H1 (cell line): ENCODE measurements around the gene ARHGEF7. TPM values are rescaled to one million over a fixed set of nuclear protein-coding genes. Genes with fewer than 3 reads are reported as not detected.

Source experiments
- CTCF ChIA-PET: fragments of 300-600 bp; sonication (Branson Sonifier 250); formaldehyde crosslinking; loops from one replicate; lab custom pipeline; 2021; ENCODE audit not compliant: partially characterized antibody; lab: Charles Lee
- POLR2A ChIA-PET: fragments of 300-600 bp; sonication (Branson Sonifier 250); formaldehyde crosslinking; loops from one replicate; lab custom pipeline; 2021; ENCODE audit warnings: inconsistent platforms; ENCODE audit not compliant: partially characterized antibody; lab: Charles Lee
- DNase-seq, 2 experiments: peaks; one replicate each; pipeline versions ENCODE4 v3.0.0 to v3.0.0-alpha.2; 2010 to 2022; ENCODE audit warnings: low spot score in 2 of 2, low read depth in 1 of 2, mixed read lengths in 1 of 2
- FAIRE-seq: peaks from 2 replicates; lab custom pipeline; 2011; peaks lifted over from hg19 to GRCh38; lab: Jason Lieb, UNC
- H2AFZ ChIP-seq: 2 replicates; pipeline ENCODE4 v1.8.1; 2012; ENCODE audit warnings: low read length, inconsistent platforms
- H2AK5ac ChIP-seq: 2 replicates; pipeline ENCODE4 v1.6.1; 2013; ENCODE audit warnings: low read depth, low read length
- H2BK120ac ChIP-seq: replicated peaks from 2 replicates; pipeline ENCODE3; 2013; ENCODE audit warnings: low read depth, low read length, inconsistent platforms
- H2BK12ac ChIP-seq: 2 replicates; pipeline ENCODE4 v1.6.1; 2013; ENCODE audit warnings: low read depth, low read length
- H2BK15ac ChIP-seq: 2 replicates; pipeline ENCODE4 v1.6.1; 2013; ENCODE audit warnings: low read length
- H2BK20ac ChIP-seq: 2 replicates; pipeline ENCODE4 v1.6.1; 2013; ENCODE audit warnings: low read length
- H2BK5ac ChIP-seq: 2 replicates; pipeline ENCODE4 v1.6.1; 2013; ENCODE audit warnings: low read depth, low read length
- H3K14ac ChIP-seq: 2 replicates; pipeline ENCODE4 v1.6.1; 2013; ENCODE audit warnings: inconsistent platforms; ENCODE audit not compliant: insufficient read length
- H3K18ac ChIP-seq: 2 replicates; pipeline ENCODE4 v1.6.1; 2013; ENCODE audit warnings: low read length; ENCODE audit errors: extremely low read depth
- H3K23ac ChIP-seq: 2 replicates; pipeline ENCODE4 v1.6.1; 2013; ENCODE audit warnings: inconsistent platforms; ENCODE audit not compliant: insufficient read length
- H3K23me2 ChIP-seq: 2 replicates; pipeline ENCODE4 v1.6.1; 2013; ENCODE audit warnings: low read depth, low read length
- H3K27ac ChIP-seq: 2 replicates; pipeline ENCODE4 v1.6.1; 2011; ENCODE audit warnings: low read depth, low read length, inconsistent platforms
- H3K27me3 ChIP-seq, 4 experiments: replicated peaks in 1 of 4; 1 replicate in 1 of 4; 2 replicates in 3 of 4; pipeline versions ENCODE4 v1.6.1 to v1.8.1; 2011 to 2013; ENCODE audit warnings: low read length in 3 of 4, mild to moderate bottlenecking in 3 of 4, inconsistent platforms in 2 of 4, mixed read lengths in 2 of 4, moderate library complexity in 1 of 4; ENCODE audit not compliant: control insufficient read depth in 3 of 4, insufficient read depth in 3 of 4; ENCODE audit errors: extremely low read depth in 1 of 4
- H3K36me3 ChIP-seq, 4 experiments: 2 replicates each; pipeline versions ENCODE4 v1.6.1 to v1.8.1; 2011 to 2013; ENCODE audit warnings: mild to moderate bottlenecking in 4 of 4, low read length in 3 of 4, moderate library complexity in 2 of 4, control low read depth in 1 of 4, inconsistent platforms in 1 of 4; ENCODE audit not compliant: insufficient read depth in 4 of 4, control insufficient read depth in 2 of 4
- H3K4ac ChIP-seq: replicated peaks from 2 replicates; pipeline ENCODE3; 2013; ENCODE audit warnings: low read length, low read depth, mixed read lengths, inconsistent platforms; ENCODE audit not compliant: insufficient read length
- H3K4me1 ChIP-seq, 4 experiments: replicated peaks in 1 of 4; 1 replicate in 1 of 4; 2 replicates in 3 of 4; pipeline versions ENCODE4 v1.6.1 to v1.8.1; 2011 to 2013; ENCODE audit warnings: low read length in 3 of 4, inconsistent platforms in 2 of 4, mixed read lengths in 1 of 4; ENCODE audit not compliant: insufficient read depth in 4 of 4, control insufficient read depth in 3 of 4
- H3K4me2 ChIP-seq, 2 experiments: 2 replicates each; pipeline versions ENCODE4 v1.6.1 to v1.8.1; 2011 to 2013; ENCODE audit warnings: low read depth in 2 of 2, low read length in 2 of 2, control low read depth in 1 of 2, inconsistent platforms in 1 of 2, mild to moderate bottlenecking in 1 of 2; ENCODE audit not compliant: insufficient read depth in 1 of 2
- H3K4me3 ChIP-seq, 4 experiments: fragments of 200-600, 300-600 bp in 1 of 4; sonication (generic), shearing (Covaris generic), sonication (Bioruptor Twin) in 1 of 4; 2 replicates each; pipeline versions ENCODE4 v1.5.1 to v1.8.1; 2011 to 2016; ENCODE audit warnings: low read length in 4 of 4, low read depth in 3 of 4, control low read depth in 2 of 4, inconsistent platforms in 2 of 4, mild to moderate bottlenecking in 2 of 4, mixed read lengths in 1 of 4, moderate library complexity in 1 of 4; ENCODE audit not compliant: insufficient read depth in 2 of 4; ENCODE audit errors: extremely low read depth in 1 of 4
- H3K56ac ChIP-seq: replicated peaks from 2 replicates; pipeline ENCODE3; 2013; ENCODE audit warnings: low read depth, mild to moderate bottlenecking, mixed read lengths, low read length, inconsistent platforms; ENCODE audit not compliant: insufficient read length
- H3K79me1 ChIP-seq: 2 replicates; pipeline ENCODE4 v1.6.1; 2013; ENCODE audit warnings: low read depth, low read length, control low read depth
- H3K79me2 ChIP-seq, 2 experiments: 2 replicates each; pipeline versions ENCODE4 v1.6.1 to v1.8.1; 2012 to 2013; ENCODE audit warnings: low read length in 2 of 2, mild to moderate bottlenecking in 2 of 2, inconsistent platforms in 1 of 2; ENCODE audit not compliant: insufficient read depth in 2 of 2, control insufficient read depth in 1 of 2
- H3K9ac ChIP-seq, 4 experiments: replicated peaks in 1 of 4; 1 replicate in 1 of 4; 2 replicates in 3 of 4; pipeline versions ENCODE4 v1.6.1 to v1.8.1; 2011 to 2013; ENCODE audit warnings: low read depth in 3 of 4, low read length in 3 of 4, control low read depth in 2 of 4, mild to moderate bottlenecking in 2 of 4, moderate library complexity in 2 of 4, inconsistent platforms in 1 of 4; ENCODE audit errors: extremely low read depth in 1 of 4
- H3K9me3 ChIP-seq, 2 experiments: 2 replicates each; pipeline versions ENCODE4 v1.6.1 to v1.8.1; 2012 to 2013; ENCODE audit warnings: mild to moderate bottlenecking in 2 of 2, moderate library complexity in 2 of 2, control low read depth in 1 of 2, inconsistent platforms in 1 of 2, low read depth in 1 of 2, low read length in 1 of 2, mixed read lengths in 1 of 2; ENCODE audit not compliant: insufficient read depth in 2 of 2
- H4K20me1 ChIP-seq, 2 experiments: replicated peaks in 1 of 2; 2 replicates each; pipeline versions ENCODE3 to v1.8.1; 2011 to 2013; ENCODE audit warnings: inconsistent platforms in 2 of 2, low read length in 2 of 2, mild to moderate bottlenecking in 1 of 2; ENCODE audit not compliant: insufficient read depth in 2 of 2, control insufficient read depth in 1 of 2
- H4K5ac ChIP-seq: 2 replicates; pipeline ENCODE4 v1.6.1; 2013; ENCODE audit warnings: low read length, low read depth, mixed read lengths, inconsistent platforms; ENCODE audit not compliant: insufficient read length
- H4K8ac ChIP-seq: 2 replicates; pipeline ENCODE4 v1.8.0; 2013; ENCODE audit warnings: mild to moderate bottlenecking, moderate library complexity, low read length, inconsistent platforms; ENCODE audit not compliant: insufficient read depth; ENCODE audit errors: extremely low read depth
- H4K91ac ChIP-seq: replicated peaks from 2 replicates; pipeline ENCODE3; 2013; ENCODE audit warnings: low read length, mixed read lengths, inconsistent platforms; ENCODE audit not compliant: insufficient read length
- BRCA1 ChIP-seq: IDR thresholded peaks from 2 replicates; pipeline ENCODE4 v1.6.1; 2012; ENCODE audit warnings: low read depth, low read length, improper control_type of control experiment
- CBX5 ChIP-seq: fragments of 300-800, 300-1000 bp; sonication (generic); IDR thresholded peaks from 2 replicates; pipeline ENCODE4 v1.7.1; 2016; ENCODE audit warnings: antibody characterized with exemption, low read length, low read depth
- CHD2 ChIP-seq: IDR thresholded peaks from 2 replicates; pipeline ENCODE4 v1.6.1; 2012; ENCODE audit warnings: low read length, improper control_type of control experiment
- CREB1 ChIP-seq: IDR thresholded peaks from 2 replicates; pipeline ENCODE4 v1.6.1; 2012; ENCODE audit warnings: inconsistent platforms
- EZH2 ChIP-seq: fragments of 200-600 bp; sonication (generic); IDR thresholded peaks from 2 replicates; pipeline ENCODE4 v1.7.1; 2012; ENCODE audit warnings: low read depth, mild to moderate bottlenecking, moderate library complexity, low read length, inconsistent platforms; ENCODE audit not compliant: severe bottlenecking
- RAD21 ChIP-seq, 2 experiments: IDR thresholded peaks in 1 of 2; conservative IDR thresholded peaks in 1 of 2; 2 replicates each; pipeline ENCODE4 v1.6.1; 2011; ENCODE audit warnings: low read depth in 2 of 2, low read length in 2 of 2, improper control_type of control experiment in 1 of 2, inconsistent platforms in 1 of 2, mild to moderate bottlenecking in 1 of 2, moderate library complexity in 1 of 2
- SIN3A ChIP-seq, 2 experiments: IDR thresholded peaks in 1 of 2; conservative IDR thresholded peaks in 1 of 2; 2 replicates each; pipeline ENCODE4 v1.6.1; 2011 to 2012; ENCODE audit warnings: low read length in 2 of 2, improper control_type of control experiment in 1 of 2, low read depth in 1 of 2, mild to moderate bottlenecking in 1 of 2
- SP1 ChIP-seq: IDR thresholded peaks from 2 replicates; pipeline ENCODE4 v1.6.1; 2011; ENCODE audit warnings: low read depth, low read length
- TAF1 ChIP-seq: IDR thresholded peaks from 2 replicates; pipeline ENCODE4 v1.6.1; 2011; ENCODE audit warnings: mild to moderate bottlenecking, low read depth, low read length
- TAF7 ChIP-seq: optimal IDR thresholded peaks from 2 replicates; pipeline ENCODE3; 2011; ENCODE audit warnings: low read depth, mild to moderate bottlenecking, inconsistent platforms, low read length, moderate library complexity, borderline replicate concordance
- TBP ChIP-seq: IDR thresholded peaks from 2 replicates; pipeline ENCODE4 v1.6.1; 2011; ENCODE audit warnings: low read depth, low read length, improper control_type of control experiment
- TEAD4 ChIP-seq: IDR thresholded peaks from 2 replicates; pipeline ENCODE4 v1.6.1; 2012; ENCODE audit warnings: low read depth, low read length, inconsistent platforms, mixed read lengths
- YY1 ChIP-seq: IDR thresholded peaks from 2 replicates; pipeline ENCODE4 v1.6.1; 2011; ENCODE audit warnings: low read depth, mild to moderate bottlenecking, low read length
- ZNF274 ChIP-seq: IDR thresholded peaks from 2 replicates; pipeline ENCODE4 v1.7.0; 2012; ENCODE audit warnings: low read length, borderline replicate concordance; ENCODE audit errors: extremely low read depth
- WGBS, 2 experiments: shearing (Covaris generic) in 1 of 2; methylation state at CpG; one replicate each; pipeline versions ENCODE4 v1.1.6 to v1.1.7; 2013 to 2015; ENCODE audit warnings: low lambda C conversion rate in 2 of 2, mixed read lengths in 2 of 2, inconsistent platforms in 1 of 2, low coverage in 1 of 2, missing lambda C conversion rate in 1 of 2; ENCODE audit not compliant: insufficient replicate concordance in 2 of 2, insufficient coverage in 1 of 2, insufficient read length in 1 of 2; ENCODE audit errors: extremely low coverage in 1 of 2, missing lambda C conversion rate in 1 of 2; 5-methylcytosine and 5-hydroxymethylcytosine counted together
- polyA plus RNA-seq, 7 experiments: library from polyadenylated mRNA; depleted of rRNA in 3 of 7; stranded (reverse) in 5 of 7; unstranded in 2 of 7; fragments of >200 nt in 5 of 7; fragments of 200-250 nt in 2 of 7; gene quantifications; 1 replicate in 5 of 7; 2 replicates in 1 of 7; 4 replicates in 1 of 7; pipeline versions ENCODE4 v1.2.1 to v1.2.3, GENCODE V29; 2011 to 2013; ENCODE audit warnings: missing spikeins in 2 of 7, mixed read lengths in 2 of 7
- total RNA-seq: library from RNA; stranded (reverse); fragmentation: NEBNext Ultra II Directional; extraction: Animal tissue kit (Norgen Biotek cat#: 25700); gene quantifications from 2 replicates; pipeline ENCODE4 v1.2.1, GENCODE V29; 2021

ARHGEF7 gene
- total and polyA plus RNA-seq, 2 of the 8 experiments (the other 6 are each of a cell fraction or from before 2014, with no cell fraction given): 26.2 to 56.5 TPM

DNA sequence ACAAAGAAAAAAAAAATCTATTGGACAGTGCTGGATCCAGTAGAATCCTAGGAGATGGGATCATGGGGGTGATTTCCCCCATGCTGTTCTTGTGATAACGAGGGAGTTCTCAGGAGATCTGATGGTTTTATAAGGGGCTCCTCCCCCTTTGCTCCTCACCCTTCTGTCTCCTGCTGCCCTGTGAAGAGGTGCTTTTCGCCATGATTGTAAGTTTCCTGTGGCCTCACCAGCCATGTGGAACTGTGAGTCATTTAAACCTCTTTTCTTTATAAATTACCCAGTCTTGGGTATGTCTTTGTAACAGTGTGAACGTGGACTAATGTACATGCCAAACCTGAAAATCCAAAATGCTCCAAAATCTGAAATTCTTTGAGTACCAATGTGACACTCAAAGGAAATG lies 45.5 kb downstream of the ARHGEF7 start:
- FAIRE-seq: no peak
- Histone ChIP-seq H3K4me3 (no peak overlapping the region), H3K4ac (no peak overlapping the region), H2AFZ (no peak overlapping the region), H3K23me2 (no peaks in the 10 kb centered on the region), H2BK120ac (no peak overlapping the region), H4K20me1 (peaks cover 6 to 16% of the 10 kb centered on the region in 2 experiments), H3K14ac (no peak overlapping the region), H2BK20ac (no peak overlapping the region), H2AK5ac (no peak overlapping the region), H3K79me2 (peaks cover 28 to 99% of the 10 kb centered on the region in 2 experiments), H2BK15ac (no peak overlapping the region), H3K56ac (no peak overlapping the region), H3K9ac (no peak overlapping the region), H2BK5ac (no peak overlapping the region), H3K23ac (no peak overlapping the region), H3K18ac (no peak overlapping the region), H2BK12ac (no peak overlapping the region), H3K9me3 (no peaks in the 10 kb centered on the region), H4K5ac (no peak overlapping the region), H4K91ac (no peak overlapping the region), H3K27ac (no peak overlapping the region), H3K36me3 (peaks cover 0 to 10% (median 0%) of the 10 kb centered on the region in 4 experiments; a peak in 1 of 8 replicates), H3K4me1 (no peaks in the 10 kb centered on the region)
- WGBS, 2 experiments: 88% methylated on average over 3 of the region's 3 CpGs; no CpG with 5 or more reads in 1 of the 2 experiments
- DNase-seq: no peak
- POLR2A ChIA-PET: no interaction called here
- TF ChIP-seq SP1: no peak
- TF ChIP-seq TAF1: no peak
- no peak for TF ChIP-seq TEAD4
- TF ChIP-seq CREB1: no peak
- no peak for TF ChIP-seq YY1
- TF ChIP-seq TBP: no peak
- TF ChIP-seq EZH2: no peak
- TF ChIP-seq BRCA1: no peak
- TF ChIP-seq CHD2: no peak
- TF ChIP-seq RAD21 (IDR thresholded peaks at IDR 0.05 in 1 of 2, conservative IDR thresholded peaks at IDR 0.05 in 1 of 2; ENCODE audit: low read depth in 2 of 2, low read length in 2 of 2): no peak
- TF ChIP-seq TAF7: no peak
- no peak for TF ChIP-seq ZNF274
- TF ChIP-seq CBX5: no peak
- no peak for TF ChIP-seq SIN3A (conservative IDR thresholded peaks at IDR 0.05 in 1 of 2, IDR thresholded peaks at IDR 0.05 in 1 of 2; ENCODE audit: low read depth in 1 of 2, low read length in 2 of 2)
- TF ChIP-seq, all 59 proteins: peak for 0
- H3K4me2 ChIP-seq: no peak overlapping the region
- H3K79me1 ChIP-seq: peaks cover 22% of the 10 kb centered on the region
- CTCF ChIA-PET: interaction anchor here (0.8 to 1.1 kb wide), 2 partner anchors 22 to 57 kb away, joined by 3 to 4 read pairs; no protein-coding TSS in a partner anchor
- no peak overlapping the region for H4K8ac ChIP-seq
- H3K27me3 ChIP-seq: peaks cover 0 to 1% (median 0%) of the 10 kb centered on the region in 4 experiments; a peak in 1 of 7 replicates
